Transverse colon (tissue), 4 donors: ENCODE data around the gene MGMT.

Source experiments
- POLR2A ChIP-seq: fragments of 450-650 bp; IDR thresholded peaks from one replicate; pipeline ENCODE4 v1.6.1; 2016; ENCODE audit warnings: antibody characterized with exemption, mild to moderate bottlenecking, moderate library complexity
- POLR2AphosphoS5 ChIP-seq, 3 donors: sonication (generic); formaldehyde crosslinking; IDR thresholded peaks; one replicate each; pipeline ENCODE4 v1.6.1; 2016; ENCODE audit warnings: antibody characterized with exemption in 3 of 3
- TF ChIP-seq, protein P1 (sequence below), 5 experiments: fragments of 200-600 bp in 3 of 5; fragments of 450-650 bp in 2 of 5; sonication (generic) in 3 of 5; IDR thresholded peaks; 1 replicate in 2 of 5; 2 replicates in 3 of 5; pipeline ENCODE4 v1.5.1; 2016 to 2017; ENCODE audit warnings: antibody characterized with exemption in 5 of 5, inconsistent platforms in 3 of 5, mild to moderate bottlenecking in 2 of 5, moderate library complexity in 1 of 5

DNA sequence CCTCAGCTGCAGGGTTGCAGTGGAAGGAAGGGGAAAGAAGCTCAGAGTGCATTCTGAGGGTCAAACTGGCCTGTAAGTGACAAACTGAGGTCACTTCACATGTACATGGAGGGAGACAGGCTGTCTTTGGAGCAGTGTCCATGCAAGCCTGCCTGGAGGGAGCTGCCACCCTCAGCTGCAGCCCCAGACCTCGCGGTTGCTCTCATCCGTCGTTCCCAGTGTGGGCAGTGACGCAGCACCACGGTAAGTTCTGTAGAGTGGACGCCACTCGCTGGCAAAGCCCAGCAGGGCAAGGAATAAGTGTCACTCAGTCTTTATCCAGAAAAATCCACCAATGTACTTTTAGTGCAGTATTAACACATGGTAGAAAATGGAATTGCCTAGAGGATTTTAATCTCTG is 225.7 kb downstream of the MGMT start:
- TF ChIP-seq, protein P1, sequence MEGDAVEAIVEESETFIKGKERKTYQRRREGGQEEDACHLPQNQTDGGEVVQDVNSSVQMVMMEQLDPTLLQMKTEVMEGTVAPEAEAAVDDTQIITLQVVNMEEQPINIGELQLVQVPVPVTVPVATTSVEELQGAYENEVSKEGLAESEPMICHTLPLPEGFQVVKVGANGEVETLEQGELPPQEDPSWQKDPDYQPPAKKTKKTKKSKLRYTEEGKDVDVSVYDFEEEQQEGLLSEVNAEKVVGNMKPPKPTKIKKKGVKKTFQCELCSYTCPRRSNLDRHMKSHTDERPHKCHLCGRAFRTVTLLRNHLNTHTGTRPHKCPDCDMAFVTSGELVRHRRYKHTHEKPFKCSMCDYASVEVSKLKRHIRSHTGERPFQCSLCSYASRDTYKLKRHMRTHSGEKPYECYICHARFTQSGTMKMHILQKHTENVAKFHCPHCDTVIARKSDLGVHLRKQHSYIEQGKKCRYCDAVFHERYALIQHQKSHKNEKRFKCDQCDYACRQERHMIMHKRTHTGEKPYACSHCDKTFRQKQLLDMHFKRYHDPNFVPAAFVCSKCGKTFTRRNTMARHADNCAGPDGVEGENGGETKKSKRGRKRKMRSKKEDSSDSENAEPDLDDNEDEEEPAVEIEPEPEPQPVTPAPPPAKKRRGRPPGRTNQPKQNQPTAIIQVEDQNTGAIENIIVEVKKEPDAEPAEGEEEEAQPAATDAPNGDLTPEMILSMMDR (IDR thresholded peaks at IDR 0.05): no peak
- TF ChIP-seq POLR2A: no peak
- no peak for TF ChIP-seq POLR2AphosphoS5 (IDR thresholded peaks at IDR 0.05)
